K562 (cell line): Measurements from ENCODE around the gene ADD2. TPM values are rescaled to one million over a fixed set of nuclear protein-coding genes. Genes with fewer than 3 reads are reported as not detected.

Experiments used
- ATAC-seq: fragments of 200-7000 bp; cut with Tn5 transposase; 3 replicates; pipeline ENCODE4 v1.9.1; 2020; ENCODE audit warnings: moderate library complexity
- BruUV-seq: library from RNA; stranded (reverse); fragments of 400-500 nt; replicated peaks from 2 replicates; lab custom pipeline; 2021; lab: Mats Ljungman, UMichigan
- CTCF ChIA-PET: fragments of 300-600 bp; formaldehyde crosslinking; extraction: SDS; loops from one replicate; lab custom pipeline; 2021; ENCODE audit warnings: low intra/inter-chr PET ratio; lab: Yijun Ruan, JAX
- POLR2A ChIA-PET: fragments of 300-600, 350-650 bp; sonication (Branson Sonifier 250); formaldehyde crosslinking; extraction: SDS; loops from one replicate; lab custom pipeline; 2021; ENCODE audit warnings: antibody characterized with exemption, inconsistent platforms; lab: Yijun Ruan, JAX
- DNase-seq, 4 experiments: peaks; one replicate each; pipeline versions ENCODE4 v3.0.0 to v3.0.0-alpha.2; 2011 to 2018; ENCODE audit warnings: low spot score in 3 of 4, mixed read lengths in 3 of 4; ENCODE audit errors: extremely low read depth in 1 of 4
- FAIRE-seq: peaks from 2 replicates; lab custom pipeline; 2011; peaks lifted over from hg19 to GRCh38; lab: Jason Lieb, UNC
- H2AFZ ChIP-seq: 2 replicates; pipeline ENCODE4 v1.6.0; 2011; ENCODE audit warnings: low read depth, low read length, control low read depth, inconsistent platforms
- H3K27ac ChIP-seq: fragments of 200-600 bp; 3 replicates; pipeline ENCODE4 v1.8.0; 2011; ENCODE audit warnings: low read depth, mild to moderate bottlenecking, control low read depth, inconsistent platforms, low read length, moderate library complexity, mixed read lengths; ENCODE audit errors: extremely low read depth
- H3K27me3 ChIP-seq, 2 experiments: fragments of 300-600 bp in 1 of 2; 2 replicates in 1 of 2; 3 replicates in 1 of 2; pipeline versions ENCODE4 v1.6.0 to v1.8.0; 2011; ENCODE audit warnings: inconsistent platforms in 2 of 2, low read length in 2 of 2, mild to moderate bottlenecking in 1 of 2, mixed read lengths in 1 of 2, moderate library complexity in 1 of 2; ENCODE audit not compliant: control insufficient read depth in 2 of 2, insufficient read depth in 2 of 2
- H3K36me3 ChIP-seq: fragments of 300-600 bp; 3 replicates; pipeline ENCODE4 v1.8.0; 2011; ENCODE audit warnings: mild to moderate bottlenecking, low read length, inconsistent platforms; ENCODE audit not compliant: control insufficient read depth, insufficient read depth
- H3K4me1 ChIP-seq, 2 experiments: fragments of 200-600 bp in 1 of 2; replicated peaks in 1 of 2; 2 replicates in 1 of 2; 3 replicates in 1 of 2; pipeline versions ENCODE4 v1.5.1 to v1.8.0; 2011; ENCODE audit warnings: inconsistent platforms in 2 of 2, low read length in 2 of 2, mild to moderate bottlenecking in 1 of 2, mixed read lengths in 1 of 2, moderate library complexity in 1 of 2; ENCODE audit not compliant: control insufficient read depth in 2 of 2, insufficient read depth in 2 of 2
- H3K4me2 ChIP-seq: 2 replicates; pipeline ENCODE4 v1.6.1; 2011; ENCODE audit warnings: low read length, control low read depth, inconsistent platforms, mixed read lengths; ENCODE audit not compliant: insufficient read depth
- H3K4me3 ChIP-seq: fragments of 200-600 bp; sonication (generic), shearing (Covaris generic); 2 replicates; pipeline ENCODE4 v1.5.1; 2016; ENCODE audit warnings: control low read depth, inconsistent platforms
- H3K79me2 ChIP-seq: fragments of 200-600 bp; 3 replicates; pipeline ENCODE4 v1.8.0; 2011; ENCODE audit warnings: low read length, inconsistent platforms; ENCODE audit not compliant: control insufficient read depth, insufficient read depth
- H3K9ac ChIP-seq, 2 experiments: 2 replicates each; pipeline versions ENCODE4 v1.6.0 to v1.6.1; 2011; ENCODE audit warnings: low read depth in 2 of 2, low read length in 2 of 2, control low read depth in 1 of 2, inconsistent platforms in 1 of 2, mild to moderate bottlenecking in 1 of 2, mixed read lengths in 1 of 2; ENCODE audit not compliant: insufficient read depth in 1 of 2
- H3K9me1 ChIP-seq: one replicate; pipeline ENCODE4 v1.6.0; 2011; ENCODE audit warnings: inconsistent platforms, mild to moderate bottlenecking, low read length, moderate library complexity; ENCODE audit not compliant: control insufficient read depth, insufficient read depth
- H3K9me3 ChIP-seq: replicated peaks from 2 replicates; pipeline ENCODE4 v1.5.1; 2011; ENCODE audit warnings: low read depth, low read length, inconsistent platforms; ENCODE audit not compliant: control insufficient read depth, insufficient read depth
- H4K20me1 ChIP-seq: replicated peaks from 2 replicates; pipeline ENCODE4 v1.6.1; 2011; ENCODE audit warnings: low read length, inconsistent platforms, mixed read lengths; ENCODE audit not compliant: control insufficient read depth, insufficient read depth
- MTA2 ChIP-seq: fragments of 450-650 bp; IDR thresholded peaks from 2 replicates; pipeline ENCODE4 v1.6.1; 2016; ENCODE audit warnings: low read depth
- U2AF1 ChIP-seq: fragments of 200-400 bp; formaldehyde crosslinking; optimal IDR thresholded peaks from 2 replicates; pipeline ENCODE3; 2017; ENCODE audit warnings: mild to moderate bottlenecking, low read depth, low read length, moderate library complexity
- WGBS: fragments of 100-300 bp; shearing (Covaris generic); methylation state at CpG from one replicate; pipeline ENCODE4 v1.1.6; 2016; ENCODE audit warnings: low coverage, mixed read lengths; ENCODE audit not compliant: insufficient coverage; ENCODE audit errors: missing lambda C conversion rate; 5-methylcytosine and 5-hydroxymethylcytosine counted together
- in situ Hi-C: fragments of 300-500 bp; cut with MboI; formaldehyde crosslinking; loops from 4 replicates; pipeline ENCODE4 v1.15.0; 2018; ENCODE audit warnings: inconsistent platforms, mixed read lengths
- intact Hi-C: fragments of 100-400 bp; cut with micrococcal nuclease; formaldehyde crosslinking; loops from 2 replicates; pipeline ENCODE4 v1.14.2; 2022
- polyA plus RNA-seq, 8 experiments: library from polyadenylated mRNA; depleted of rRNA in 4 of 8; stranded (reverse) in 5 of 8; unstranded in 3 of 8; fragments of >200 nt; fragmentation: Nextera tagmentation in 2 of 8; fragmentation: Illumina TruSeq in 1 of 8; extraction: Ambion mirVana in 2 of 8; extraction: Trizol in 1 of 8; gene quantifications; 2 replicates each; pipeline versions ENCODE4 v1.2.1 to v1.2.3, GENCODE V29; 2011 to 2014; ENCODE audit warnings: inconsistent platforms in 1 of 8, missing spikeins in 1 of 8
- total RNA-seq, 7 experiments: library from RNA; depleted of rRNA in 6 of 7; stranded (reverse); fragments of >200 nt in 6 of 7; fragmentation: Illumina TruSeq in 2 of 7; extraction: Trizol in 2 of 7; gene quantifications; 2 replicates each; pipeline versions ENCODE4 v1.2.1 to v1.2.3, GENCODE V29; 2011 to 2021; ENCODE audit warnings: low replicate concordance in 1 of 7
- TF ChIP-seq, protein P1 (sequence below): fragments of 250-450 bp; sonication (Bioruptor Pico); IDR thresholded peaks from 2 replicates; pipeline ENCODE4 v1.4.0; 2020; ENCODE audit warnings: mild to moderate bottlenecking
- TF ChIP-seq, protein P2 (sequence below): IDR thresholded peaks from 2 replicates; pipeline ENCODE4 v1.6.1; 2014; ENCODE audit warnings: antibody characterized with exemption

ADD2 gene
- total and polyA plus RNA-seq, 9 of the 15 experiments (the other 6 are each of a cell fraction or from before 2014, with no cell fraction given), result 3.5 to 63.0 (median 36.2) TPM

DNA sequence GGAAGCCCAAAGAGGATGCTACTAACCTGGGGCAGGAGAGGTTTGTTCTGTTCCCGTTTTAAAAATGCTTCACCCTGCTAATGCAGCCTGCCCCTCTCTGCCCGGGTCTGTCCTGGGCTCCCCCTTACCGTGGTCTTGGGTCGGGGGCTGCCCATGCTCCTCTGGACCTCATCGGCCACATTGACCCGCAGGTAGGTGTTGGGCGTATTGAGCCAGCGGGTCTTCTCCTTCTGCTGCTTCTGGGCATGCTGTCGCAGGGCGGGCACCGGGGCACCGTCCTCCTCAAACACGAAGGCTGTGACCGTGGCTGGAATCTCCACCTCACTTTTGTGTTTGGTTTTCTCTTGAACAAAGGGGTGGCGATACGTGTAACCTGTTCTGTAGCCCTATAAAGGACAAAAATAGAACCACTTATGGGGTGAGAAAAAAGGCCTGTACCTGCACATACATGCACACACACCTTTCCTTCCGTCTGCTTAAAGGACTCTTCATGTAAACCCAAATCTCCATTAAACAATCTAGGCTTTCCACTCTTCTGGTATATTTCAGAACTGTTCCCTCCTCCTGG is 89.3 kb downstream of the ADD2 start:
- no peak overlapping the region for H3K9ac ChIP-seq
- WGBS, result 91% methylated on average over 14 of the region's 17 CpGs
- no peak for FAIRE-seq

More for the DNA sequence above, 89.3 kb downstream of the ADD2 start:
- in situ Hi-C loops, result no loop called here
- CTCF ChIA-PET, result no interaction called here
- no peaks in the 10 kb centered on the region; a peak in 1 of 5 replicates for H3K4me1 ChIP-seq
- ATAC-seq, result no peak
- H3K9me1 ChIP-seq, result no peaks in the 10 kb centered on the region
- no TSS peak for BruUV-seq
- peaks cover 79% of the 10 kb centered on the region for H3K36me3 ChIP-seq
- intact Hi-C loops, result no loop called here
- H3K9me3 ChIP-seq, result no peaks in the 10 kb centered on the region
- no peak overlapping the region for H2AFZ ChIP-seq
- DNase-seq, result no peak
- POLR2A ChIA-PET, result interaction anchor here (0.8 kb wide), 1 partner anchor 9 kb away, joined by 3 read pairs; no protein-coding TSS in a partner anchor
- H3K79me2 ChIP-seq, result no peaks in the 10 kb centered on the region
- no peak overlapping the region for H3K4me3 ChIP-seq
- no peak for TF ChIP-seq U2AF1
- no peak for TF ChIP-seq MTA2
- TF ChIP-seq, protein P1, sequence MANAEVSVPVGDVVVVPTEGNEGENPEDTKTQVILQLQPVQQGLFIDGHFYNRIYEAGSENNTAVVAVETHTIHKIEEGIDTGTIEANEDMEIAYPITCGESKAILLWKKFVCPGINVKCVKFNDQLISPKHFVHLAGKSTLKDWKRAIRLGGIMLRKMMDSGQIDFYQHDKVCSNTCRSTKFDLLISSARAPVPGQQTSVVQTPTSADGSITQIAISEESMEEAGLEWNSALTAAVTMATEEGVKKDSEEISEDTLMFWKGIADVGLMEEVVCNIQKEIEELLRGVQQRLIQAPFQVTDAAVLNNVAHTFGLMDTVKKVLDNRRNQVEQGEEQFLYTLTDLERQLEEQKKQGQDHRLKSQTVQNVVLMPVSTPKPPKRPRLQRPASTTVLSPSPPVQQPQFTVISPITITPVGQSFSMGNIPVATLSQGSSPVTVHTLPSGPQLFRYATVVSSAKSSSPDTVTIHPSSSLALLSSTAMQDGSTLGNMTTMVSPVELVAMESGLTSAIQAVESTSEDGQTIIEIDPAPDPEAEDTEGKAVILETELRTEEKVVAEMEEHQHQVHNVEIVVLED (CRISPR knock-in tag), result no peak
- TF ChIP-seq, protein P2, sequence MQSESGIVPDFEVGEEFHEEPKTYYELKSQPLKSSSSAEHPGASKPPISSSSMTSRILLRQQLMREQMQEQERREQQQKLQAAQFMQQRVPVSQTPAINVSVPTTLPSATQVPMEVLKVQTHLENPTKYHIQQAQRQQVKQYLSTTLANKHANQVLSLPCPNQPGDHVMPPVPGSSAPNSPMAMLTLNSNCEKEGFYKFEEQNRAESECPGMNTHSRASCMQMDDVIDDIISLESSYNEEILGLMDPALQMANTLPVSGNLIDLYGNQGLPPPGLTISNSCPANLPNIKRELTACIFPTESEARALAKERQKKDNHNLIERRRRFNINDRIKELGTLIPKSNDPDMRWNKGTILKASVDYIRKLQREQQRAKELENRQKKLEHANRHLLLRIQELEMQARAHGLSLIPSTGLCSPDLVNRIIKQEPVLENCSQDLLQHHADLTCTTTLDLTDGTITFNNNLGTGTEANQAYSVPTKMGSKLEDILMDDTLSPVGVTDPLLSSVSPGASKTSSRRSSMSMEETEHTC, result no peak
- H3K27ac ChIP-seq, result no peak overlapping the region
- H3K27me3 ChIP-seq, result no peaks in the 10 kb centered on the region
- no peak overlapping the region for H3K4me2 ChIP-seq
- no peaks in the 10 kb centered on the region; the same call in 1 of the 2 replicates for H4K20me1 ChIP-seq
